Smooth muscle cell (in vitro differentiated cells): ENCODE results near the gene FBXO30. TPM values are rescaled to one million over a fixed set of nuclear protein-coding genes. Genes with fewer than 3 reads are reported as not detected.
A peak's percentile ranks its signal among the peaks of the same experiment; 100 is the strongest.

Experiments
- DNase-seq: peaks from one replicate; lab custom pipeline; 2025; ENCODE audit not compliant: unreplicated experiment; lab: John Stamatoyannopoulos, UW
- H2AFZ ChIP-seq: fragments of 200-600 bp; sonication (generic); 2 replicates; pipeline ENCODE4 v1.6.0; 2016; ENCODE audit warnings: antibody characterized with exemption, low read depth, mild to moderate bottlenecking
- H3F3A ChIP-seq: fragments of 200-600 bp; sonication (generic); 2 replicates; pipeline ENCODE4 v1.6.0; 2017; ENCODE audit warnings: antibody characterized with exemption, low read depth
- H3K27ac ChIP-seq: fragments of 200-600 bp; sonication (generic); 2 replicates; pipeline ENCODE4 v1.5.1; 2016; ENCODE audit warnings: low read depth, mild to moderate bottlenecking
- H3K27me3 ChIP-seq: fragments of 200-600 bp; sonication (generic); 2 replicates; pipeline ENCODE4 v1.6.1; 2016; ENCODE audit warnings: low read depth, mild to moderate bottlenecking
- H3K36me3 ChIP-seq: fragments of 200-600 bp; sonication (generic); 2 replicates; pipeline ENCODE4 v1.5.1; 2016; ENCODE audit warnings: low read depth
- H3K4me1 ChIP-seq: fragments of 200-600 bp; sonication (generic); 2 replicates; pipeline ENCODE4 v1.5.1; 2016; ENCODE audit warnings: low read depth
- H3K4me2 ChIP-seq: fragments of 200-600 bp; sonication (generic); 2 replicates; pipeline ENCODE4 v1.6.0; 2016; ENCODE audit warnings: mild to moderate bottlenecking
- H3K4me3 ChIP-seq: fragments of 200-600 bp; sonication (generic); 2 replicates; pipeline ENCODE4 v1.5.1; 2016; ENCODE audit warnings: mild to moderate bottlenecking
- H3K79me2 ChIP-seq: fragments of 200-600 bp; sonication (generic); 2 replicates; pipeline ENCODE4 v1.6.0; 2016; ENCODE audit warnings: low read depth, mild to moderate bottlenecking
- H3K9ac ChIP-seq: fragments of 200-600 bp; sonication (generic); 2 replicates; pipeline ENCODE4 v1.6.0; 2016; ENCODE audit warnings: low read depth
- H3K9me3 ChIP-seq: fragments of 200-600 bp; sonication (generic); replicated peaks from 2 replicates; pipeline ENCODE4 v1.5.1; 2016; ENCODE audit warnings: low read depth
- H4K20me1 ChIP-seq: fragments of 200-600 bp; sonication (generic); 2 replicates; pipeline ENCODE4 v1.6.0; 2016; ENCODE audit warnings: low read depth
- CTCF ChIP-seq: fragments of 200-600 bp; sonication (generic); IDR thresholded peaks from 2 replicates; pipeline ENCODE4 v1.5.1; 2017; ENCODE audit warnings: borderline replicate concordance, mild to moderate bottlenecking, antibody characterized with exemption; ENCODE audit not compliant: insufficient read depth, poor library complexity, severe bottlenecking
- WGBS: methylation state at CpG from one replicate; pipeline ENCODE4 v1.1.7; 2016; ENCODE audit warnings: low lambda C conversion rate; 5-methylcytosine and 5-hydroxymethylcytosine counted together
- polyA plus RNA-seq: library from polyadenylated mRNA; unstranded; fragments of >200 nt; fragmentation: Nextera tagmentation; extraction: Ambion mirVana; gene quantifications from 2 replicates; pipeline ENCODE4 v1.2.1, GENCODE V29; 2016
- total RNA-seq: library from RNA; depleted of rRNA; stranded (reverse); fragments of >200 nt; gene quantifications from 2 replicates; pipeline ENCODE4 v1.2.3, GENCODE V29; 2014

FBXO30 gene
- total and polyA plus RNA-seq, 2 experiments from 2014 or later: 3.1 to 10.3 TPM

- Histone ChIP-seq H3F3A (no peaks in the 10 kb centered on the region), H3K36me3 (peaks cover 7% of the 10 kb centered on the region), H3K4me2 (no peak overlapping the region), H3K4me3 (no peak overlapping the region), H3K27ac (no peak overlapping the region), H3K9me3 (no peaks in the 10 kb centered on the region), H3K27me3 (no peaks in the 10 kb centered on the region), H3K4me1 (peaks cover 37% of the 10 kb centered on the region), H4K20me1 (peaks cover 75% of the 10 kb centered on the region), H3K79me2 (peaks cover 99% of the 10 kb centered on the region), H2AFZ (no peak overlapping the region), H3K9ac (no peak overlapping the region)
- no peak for TF ChIP-seq CTCF
- 94% methylated on average over 2 of the region's 2 CpGs for WGBS
- no peak for DNase-seq
Observed at GRCh38 chr6:145808239-145808638, 6.4 kb downstream of the FBXO30 start.

GRCh38 chr6:145802141-145802540 lies 12.5 kb downstream of the FBXO30 start:
- no peak overlapping the region for H3K4me2 ChIP-seq
- no peaks in the 10 kb centered on the region for H3K9me3 ChIP-seq
- H3K9ac ChIP-seq: no peak overlapping the region
- H3K79me2 ChIP-seq: peaks cover 97% of the 10 kb centered on the region
- 99% methylated on average over 5 of the region's 5 CpGs for WGBS
- H4K20me1 ChIP-seq: peaks cover 51% of the 10 kb centered on the region
- peaks cover 12% of the 10 kb centered on the region for H3K36me3 ChIP-seq
- no peak for DNase-seq
- H3F3A ChIP-seq: no peaks in the 10 kb centered on the region
- H2AFZ ChIP-seq: no peak overlapping the region
- no peaks in the 10 kb centered on the region for H3K27me3 ChIP-seq
- no peak overlapping the region for H3K27ac ChIP-seq
- TF ChIP-seq CTCF: no peak
- H3K4me1 ChIP-seq: peaks cover 21% of the 10 kb centered on the region
- no peak overlapping the region for H3K4me3 ChIP-seq

- no peak overlapping the region for H3K9ac ChIP-seq
- H3F3A ChIP-seq: no peaks in the 10 kb centered on the region
- no peaks in the 10 kb centered on the region for H3K9me3 ChIP-seq
- H3K4me3 ChIP-seq: no peak overlapping the region
- H4K20me1 ChIP-seq: peaks cover 47% of the 10 kb centered on the region
- no peak overlapping the region for H3K4me2 ChIP-seq
- H3K27ac ChIP-seq: no peak overlapping the region
- no peaks in the 10 kb centered on the region for H3K27me3 ChIP-seq
- DNase-seq: no peak
- peaks cover 97% of the 10 kb centered on the region for H3K79me2 ChIP-seq
- H3K36me3 ChIP-seq: peaks cover 10% of the 10 kb centered on the region
- no peak overlapping the region for H2AFZ ChIP-seq
- peaks cover 21% of the 10 kb centered on the region for H3K4me1 ChIP-seq
- 90% methylated on average over 6 of the region's 6 CpGs for WGBS
- TF ChIP-seq CTCF: no peak
Observed at GRCh38 chr6:145801021-145801420, 13.6 kb downstream of the FBXO30 start.

- peak overlapping the region; percentile 46 for H3K4me2 ChIP-seq
- no peaks in the 10 kb centered on the region for H3K27me3 ChIP-seq
- H4K20me1 ChIP-seq: peaks cover 37% of the 10 kb centered on the region
- H3K4me1 ChIP-seq: peaks cover 21% of the 10 kb centered on the region
- no peak overlapping the region for H3K4me3 ChIP-seq
- no peak for DNase-seq
- no peak overlapping the region for H3K9ac ChIP-seq
- peaks cover 86% of the 10 kb centered on the region for H3K79me2 ChIP-seq
- no peaks in the 10 kb centered on the region for H3K9me3 ChIP-seq
- no peak overlapping the region for H2AFZ ChIP-seq
- H3K27ac ChIP-seq: no peak overlapping the region
- TF ChIP-seq CTCF: no peak
- peaks cover 9% of the 10 kb centered on the region for H3K36me3 ChIP-seq
- 18% methylated on average over 2 of the region's 2 CpGs for WGBS
- H3F3A ChIP-seq: no peaks in the 10 kb centered on the region
Observed at GRCh38 chr6:145798530-145798929, 16.1 kb downstream of the FBXO30 start.
